ENCODE results near the gene PPP2R5A.

The PPP2R5A gene

GRCh38 chr1:212292250-212293105, 7.3 kb downstream of the PPP2R5A start:
- TF ChIP-seq CTCF (conservative IDR thresholded peaks at IDR 0.05; ENCODE audit: control insufficient read depth, insufficient read depth, low read depth, low read length), result no peak
- H3K4me3 ChIP-seq (ENCODE audit: control insufficient read depth, low read depth, low read length), result no peak overlapping the region
- DNase-seq (ENCODE audit: low read depth), result no peak

DNA sequence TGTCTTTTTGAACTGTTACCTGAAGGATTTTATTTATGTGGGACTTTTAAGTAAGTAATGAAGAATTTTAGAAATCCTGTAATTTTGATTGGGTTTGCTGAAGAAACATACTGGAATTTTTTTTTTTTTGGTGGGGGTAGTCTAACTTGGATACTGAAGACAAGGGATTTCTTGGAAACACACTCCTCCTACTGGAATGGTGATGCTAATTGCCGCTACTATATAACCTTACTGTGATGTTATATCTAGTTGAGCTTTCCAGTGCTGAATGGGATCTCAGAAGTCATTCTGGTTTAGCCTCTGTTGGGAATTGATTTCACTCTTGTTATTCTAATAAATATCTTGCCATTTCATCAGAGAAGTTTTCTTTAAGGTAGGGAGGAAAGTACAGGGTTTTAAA, 8.4 kb downstream of the PPP2R5A start:
- peak; percentile 24 for DNase-seq (ENCODE audit: low read depth)

GRCh38 chr1:212294983-212295382, 9.8 kb downstream of the PPP2R5A start:
- no peak overlapping the region for H3K4me3 ChIP-seq (ENCODE audit: control insufficient read depth, low read depth, low read length)
- DNase-seq (ENCODE audit: low read depth), result no peak
- TF ChIP-seq CTCF (conservative IDR thresholded peaks at IDR 0.05; ENCODE audit: control insufficient read depth, insufficient read depth, low read depth, low read length), result no peak

More for the DNA sequence above, 8.4 kb downstream of the PPP2R5A start:
- H3K4me3 ChIP-seq (ENCODE audit: control insufficient read depth, low read depth, low read length), result no peak overlapping the region
- peak; percentile 29 for TF ChIP-seq CTCF (conservative IDR thresholded peaks at IDR 0.05; ENCODE audit: control insufficient read depth, insufficient read depth, low read depth, low read length)

- no peak overlapping the region for H3K4me3 ChIP-seq (ENCODE audit: control insufficient read depth, low read depth, low read length)
- TF ChIP-seq CTCF (conservative IDR thresholded peaks at IDR 0.05; ENCODE audit: control insufficient read depth, insufficient read depth, low read depth, low read length), result no peak
- no peak for DNase-seq (ENCODE audit: low read depth)
Measured at GRCh38 chr1:212295579-212295978, 10.4 kb downstream of the PPP2R5A start.

- DNase-seq (ENCODE audit: low read depth), result no peak
- TF ChIP-seq CTCF (conservative IDR thresholded peaks at IDR 0.05; ENCODE audit: control insufficient read depth, insufficient read depth, low read depth, low read length), result no peak
- H3K4me3 ChIP-seq (ENCODE audit: control insufficient read depth, low read depth, low read length), result no peak overlapping the region
Measured at GRCh38 chr1:212297338-212297737, 12.1 kb downstream of the PPP2R5A start.

DNA sequence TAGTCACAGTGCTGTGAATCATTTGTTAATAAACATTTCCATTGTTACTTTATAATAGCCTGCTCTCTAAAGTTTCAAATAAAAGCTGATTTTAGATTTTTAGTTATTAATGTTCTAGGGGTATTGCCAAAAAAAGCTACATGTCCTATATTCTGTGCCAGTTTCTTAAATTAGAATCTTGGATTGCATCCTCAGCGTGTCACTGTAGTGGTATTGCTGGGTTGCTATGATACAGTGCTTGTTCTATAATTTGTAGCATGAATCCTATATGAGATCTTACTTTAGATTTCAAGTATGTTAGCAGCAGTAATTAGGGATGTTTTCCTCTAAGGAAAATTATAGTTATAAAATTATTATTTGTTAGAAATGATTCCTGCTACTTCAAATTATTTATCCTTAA, 16.4 kb downstream of the PPP2R5A start:
- DNase-seq (ENCODE audit: low read depth), result peak; percentile 33
- TF ChIP-seq CTCF (conservative IDR thresholded peaks at IDR 0.05; ENCODE audit: control insufficient read depth, insufficient read depth, low read depth, low read length), result no peak
- no peak overlapping the region for H3K4me3 ChIP-seq (ENCODE audit: control insufficient read depth, low read depth, low read length)

Measured in fibroblast of mammary gland (primary cell).